Measurements from ENCODE around the gene KLHDC8B.

KLHDC8B gene

GRCh38 chr3:49124991-49125670 is 46.3 kb upstream of the KLHDC8B start:
- POLR2A ChIA-PET: interaction anchor here (1.0 kb wide), 1 partner anchor 7 kb away, joined by 3 read pairs; the partner anchor contains the start of gene LAMB2
- TF ChIP-seq SP1 (IDR thresholded peaks at IDR 0.05): no peak
- TF ChIP-seq FOXA1 (IDR thresholded peaks at IDR 0.05): no peak
- no peak for TF ChIP-seq FOXM1 (IDR thresholded peaks at IDR 0.05; ENCODE audit: borderline replicate concordance)
- TF ChIP-seq ELF4 (IDR thresholded peaks at IDR 0.05): no peak
- TF ChIP-seq LEF1 (IDR thresholded peaks at IDR 0.05; ENCODE audit: borderline replicate concordance): no peak
- no peak for TF ChIP-seq FOXK2 (IDR thresholded peaks at IDR 0.05)
- no peak for TF ChIP-seq PKNOX1 (IDR thresholded peaks at IDR 0.05)
- TF ChIP-seq NFRKB (IDR thresholded peaks at IDR 0.05): no peak
- no peak for TF ChIP-seq SUZ12 (IDR thresholded peaks at IDR 0.05)
- no peak for TF ChIP-seq ZNF384 (IDR thresholded peaks at IDR 0.05)
- TF ChIP-seq TARDBP (IDR thresholded peaks at IDR 0.05): no peak
- TF ChIP-seq L3MBTL2 (conservative IDR thresholded peaks at IDR 0.05): no peak
- no peak for TF ChIP-seq HDGF (IDR thresholded peaks at IDR 0.05; ENCODE audit: borderline replicate concordance)
- TF ChIP-seq ARNT (IDR thresholded peaks at IDR 0.05): no peak
- TF ChIP-seq BHLHE40 (IDR thresholded peaks at IDR 0.05; ENCODE audit: borderline replicate concordance): no peak
- no peak for TF ChIP-seq CTBP1 (IDR thresholded peaks at IDR 0.05; ENCODE audit: borderline replicate concordance)
- CTCF ChIA-PET: no interaction called here
- DNase-seq (ENCODE audit: extremely low spot score): no peak

DNA sequence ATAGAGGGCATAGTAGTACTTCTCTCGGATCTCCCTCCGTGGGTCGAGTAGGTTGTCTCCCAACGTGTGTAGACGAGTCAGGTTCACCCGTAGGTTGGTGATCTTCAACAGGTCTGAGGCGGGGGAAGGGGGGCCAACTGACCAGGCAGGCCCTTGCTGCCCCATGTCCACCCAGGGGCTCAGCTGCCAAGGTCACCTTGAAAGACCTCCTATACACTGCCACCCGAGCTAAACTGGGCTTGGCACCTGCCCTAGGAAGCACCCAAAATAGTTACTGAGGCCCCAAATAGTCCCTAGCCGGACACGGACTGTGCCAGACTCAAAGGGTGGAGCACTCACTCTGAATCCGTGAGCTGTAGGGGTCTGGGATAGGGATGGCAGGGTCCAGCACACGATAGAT is 40.4 kb upstream of the KLHDC8B start:
- DNase-seq (ENCODE audit: extremely low spot score): no peak
- ChIA-PET POLR2A (interaction anchor here (1.5 to 5.2 kb wide), 3 partner anchors 10 to 124 kb away, joined by 7 to 66 read pairs (median 32); partner anchors contain the start of genes QRICH1, USP19 and WDR6), CTCF (interaction anchor here (0.5 kb wide), 1 partner anchor 136 kb away, joined by 3 read pairs; no protein-coding TSS in a partner anchor)
- no peak for TF ChIP-seq L3MBTL2 (conservative IDR thresholded peaks at IDR 0.05)
- TF ChIP-seq TARDBP (IDR thresholded peaks at IDR 0.05): no peak
- no peak for TF ChIP-seq NFRKB (IDR thresholded peaks at IDR 0.05)
- TF ChIP-seq SP1 (IDR thresholded peaks at IDR 0.05): no peak

GRCh38 chr3:49131576-49131975 is 39.8 kb upstream of the KLHDC8B start:
- POLR2A ChIA-PET: interaction anchor here (1.1 to 5.2 kb wide), 6 partner anchors 9 to 125 kb away, joined by 3 to 66 read pairs (median 8); partner anchors contain the start of genes QRICH1, USP19 and WDR6
- no peak for TF ChIP-seq FOXK2 (IDR thresholded peaks at IDR 0.05)
- no peak for TF ChIP-seq TARDBP (IDR thresholded peaks at IDR 0.05)
- TF ChIP-seq FOXA1 (IDR thresholded peaks at IDR 0.05): no peak
- no peak for TF ChIP-seq ELF4 (IDR thresholded peaks at IDR 0.05)
- no peak for TF ChIP-seq ZNF384 (IDR thresholded peaks at IDR 0.05)
- no peak for TF ChIP-seq HDGF (IDR thresholded peaks at IDR 0.05; ENCODE audit: borderline replicate concordance)
- TF ChIP-seq ARNT (IDR thresholded peaks at IDR 0.05): no peak
- no peak for TF ChIP-seq PKNOX1 (IDR thresholded peaks at IDR 0.05)
- DNase-seq (ENCODE audit: extremely low spot score): no peak
- CTCF ChIA-PET: no interaction called here

- DNase-seq (ENCODE audit: extremely low spot score): no peak
- CTCF ChIA-PET: interaction anchor here (0.5 to 0.9 kb wide), 3 partner anchors 37 to 150 kb away, joined by 3 to 6 read pairs (median 4); partner anchors contain the start of gene NDUFAF3
- TF ChIP-seq LEF1 (IDR thresholded peaks at IDR 0.05; ENCODE audit: borderline replicate concordance) (no peak), ARNT (IDR thresholded peaks at IDR 0.05) (no peak), FOXM1 (IDR thresholded peaks at IDR 0.05; ENCODE audit: borderline replicate concordance) (no peak), SP1 (IDR thresholded peaks at IDR 0.05) (no peak), BHLHE40 (IDR thresholded peaks at IDR 0.05; ENCODE audit: borderline replicate concordance) (no peak), TARDBP (IDR thresholded peaks at IDR 0.05) (no peak), HDGF (IDR thresholded peaks at IDR 0.05; ENCODE audit: borderline replicate concordance) (no peak), ELF4 (IDR thresholded peaks at IDR 0.05) (no peak), CTBP1 (IDR thresholded peaks at IDR 0.05; ENCODE audit: borderline replicate concordance) (no peak), L3MBTL2 (conservative IDR thresholded peaks at IDR 0.05) (no peak), FOXK2 (IDR thresholded peaks at IDR 0.05) (no peak), PKNOX1 (IDR thresholded peaks at IDR 0.05) (no peak)
- POLR2A ChIA-PET: interaction anchor here (0.7 to 5.2 kb wide), 11 partner anchors 7 to 297 kb away, joined by 3 to 66 read pairs (median 4); partner anchors contain the start of genes IMPDH2, NICN1, QRICH1 and USP19
These were observed 39.3 kb upstream of the KLHDC8B start for GRCh38 chr3:49132073-49132436.

DNA sequence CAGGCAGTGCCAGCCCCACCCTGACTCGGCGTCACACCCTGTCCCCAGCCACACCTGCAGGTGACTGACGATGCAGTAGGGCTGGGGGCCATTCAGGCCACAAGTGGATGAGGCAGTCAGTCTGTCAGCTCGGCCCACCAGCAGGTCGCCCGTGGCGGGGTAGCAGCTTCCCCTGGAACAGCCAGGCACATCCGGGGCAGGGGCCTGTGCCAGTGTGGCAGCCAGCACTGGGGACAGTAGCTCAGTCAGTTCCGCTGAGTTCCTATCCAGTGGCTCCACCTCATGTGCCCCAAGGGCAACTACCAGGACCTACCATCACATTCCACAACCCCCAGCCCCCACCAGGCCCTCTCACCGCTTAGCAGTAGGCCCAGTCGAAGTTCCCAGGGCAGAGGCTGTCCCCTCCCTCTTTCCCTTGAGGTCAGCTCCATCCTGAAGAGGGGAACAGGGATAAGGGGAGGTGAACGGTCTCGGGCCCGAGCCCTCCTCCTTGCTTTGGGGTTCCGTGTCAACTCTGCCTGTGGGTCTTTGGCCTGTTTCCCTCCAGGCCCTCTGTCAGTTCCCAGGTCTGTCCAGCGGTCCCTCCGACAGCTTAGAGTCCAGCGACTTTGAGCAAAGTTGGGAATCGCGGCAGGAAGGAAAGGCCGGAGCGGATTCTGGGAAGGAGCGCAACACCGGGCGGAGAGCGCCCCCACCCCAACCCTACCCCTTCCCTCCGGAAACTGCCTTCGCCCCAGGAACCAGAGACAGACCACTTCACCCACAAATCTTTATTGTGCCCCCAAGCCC is 38.8 kb upstream of the KLHDC8B start, which contains the start of gene LAMB2:
LAMB2 (minus strand) TSS at position 614 of the 789 bp plus-strand sequence; CDS start at position 431, 183 bp downstream.
- POLR2A ChIA-PET: interaction anchor here (0.7 to 5.2 kb wide), 14 partner anchors 8 to 297 kb away, joined by 3 to 66 read pairs (median 4); partner anchors contain the start of genes IMPDH2, NDUFAF3, NICN1 and QARS1
- peak; percentile 76 for DNase-seq (ENCODE audit: extremely low spot score)
- CTCF ChIA-PET: interaction anchor here (0.5 to 1.2 kb wide), 6 partner anchors 26 to 182 kb away, joined by 3 to 6 read pairs (median 3); partner anchors contain the start of genes NDUFAF3 and QARS1
- TF ChIP-seq FOXM1 (IDR thresholded peaks at IDR 0.05; ENCODE audit: borderline replicate concordance): peak; percentile 44; the same call in 1 of the 2 replicates
- no peak for TF ChIP-seq CTBP1 (IDR thresholded peaks at IDR 0.05; ENCODE audit: borderline replicate concordance)

Data from HEK293T (cell line).